Ovary (tissue), 3 donors: ENCODE results near the gene TCN2.

Experiments
- CTCF ChIP-seq, 3 donors: fragments of 450-650 bp in 2 of 3; fragments of 200-600 bp in 1 of 3; IDR thresholded peaks; one replicate each; pipeline versions ENCODE4 v1.5.1 to v1.8.0; 2016 to 2022; ENCODE audit warnings: antibody characterized with exemption in 3 of 3, mild to moderate bottlenecking in 1 of 3
- POLR2A ChIP-seq: fragments of 450-650 bp; IDR thresholded peaks from one replicate; pipeline ENCODE4 v1.6.1; 2017; ENCODE audit warnings: antibody characterized with exemption, mild to moderate bottlenecking, moderate library complexity
- donor health status: DM: no; HTN: no; CAD: no.

DNA sequence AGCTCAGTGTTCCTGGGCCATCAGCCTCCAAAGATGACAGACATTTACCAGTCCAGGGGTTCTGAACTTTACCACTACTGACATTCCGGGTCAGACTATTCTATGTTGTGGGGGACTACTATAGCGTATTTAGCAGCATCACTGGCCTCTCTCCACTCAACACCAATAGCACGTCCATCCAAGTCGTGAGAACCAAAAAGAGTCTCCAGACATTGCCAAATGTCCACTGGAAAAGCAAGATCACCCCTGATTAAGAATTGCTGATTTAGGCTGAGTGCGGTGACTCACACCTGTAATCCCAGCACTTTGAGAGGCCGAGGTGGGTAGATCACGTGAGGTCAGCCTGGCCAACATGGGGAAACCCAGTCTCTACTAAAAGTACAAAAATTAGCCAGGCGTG, 20.6 kb upstream of the TCN2 start:
- TF ChIP-seq CTCF (IDR thresholded peaks at IDR 0.05) (no peak), POLR2A (no peak)
